Mesothelial cell of epicardium (in vitro differentiated cells): ENCODE data around the gene GAPVD1. TPM values are rescaled to one million over a fixed set of nuclear protein-coding genes. Genes with fewer than 3 reads are reported as not detected.
"Not testable (repeated sequence)": the region's sequence is repeated elsewhere in the genome, so short reads cannot be mapped to it uniquely, and the experiment has no call there.

Experiments
- DNase-seq, 2 experiments: peaks; one replicate each; pipeline ENCODE4 v3.0.0; 2021; ENCODE audit warnings: low spot score in 2 of 2; ENCODE audit not compliant: unreplicated experiment in 2 of 2
- H3K27ac Mint-ChIP-seq: 2 replicates; pipeline ENCODE4 v1.8.0; 2021; ENCODE audit warnings: mixed read lengths
- H3K27me3 Mint-ChIP-seq: 2 replicates; pipeline ENCODE4 v1.8.0; 2021; ENCODE audit warnings: low read depth, mixed read lengths
- H3K36me3 Mint-ChIP-seq: 2 replicates; pipeline ENCODE4 v1.8.0; 2021; ENCODE audit warnings: mixed read lengths
- H3K4me1 Mint-ChIP-seq: 2 replicates; pipeline ENCODE4 v1.8.0; 2021; ENCODE audit warnings: mixed read lengths
- H3K4me3 Mint-ChIP-seq: 2 replicates; pipeline ENCODE4 v1.8.0; 2021; ENCODE audit warnings: mild to moderate bottlenecking, moderate library complexity, mixed read lengths
- H3K9me3 Mint-ChIP-seq: 2 replicates; pipeline ENCODE4 v1.8.0; 2021; ENCODE audit warnings: mixed read lengths
- total RNA-seq: library from RNA; stranded (reverse); gene quantifications from 3 replicates; pipeline ENCODE4 v1.2.1, GENCODE V29; 2021
- TF ChIP-seq, protein P1 (sequence below): fragments of 200-600 bp; sonication (generic); IDR thresholded peaks from one replicate; pipeline ENCODE4 v1.5.0; 2021; ENCODE audit warnings: antibody characterized with exemption; ENCODE audit not compliant: unreplicated experiment

Gene GAPVD1
- total RNA-seq, 1 donor from 2014 or later = 58.7 TPM

DNA sequence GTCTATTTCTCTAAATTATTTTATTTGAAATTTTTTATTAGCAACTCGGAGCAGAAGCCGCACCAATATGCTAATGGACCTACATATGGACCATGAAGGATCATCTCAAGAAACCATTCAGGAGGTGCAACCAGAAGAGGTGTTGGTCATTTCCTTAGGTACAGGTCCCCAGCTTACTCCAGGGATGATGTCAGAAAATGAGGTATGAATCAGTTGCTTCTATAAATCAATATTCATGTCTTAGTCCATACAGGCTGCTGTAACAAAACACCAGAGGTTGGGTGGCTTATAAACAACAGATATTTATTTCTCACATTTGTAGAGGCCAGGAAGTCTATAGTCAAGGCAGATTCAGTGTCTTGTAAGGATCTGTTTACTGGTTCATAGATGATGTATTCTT lies 50.8 kb downstream of the GAPVD1 start:
- H3K36me3 Mint-ChIP-seq = peaks cover 54% of the 10 kb centered on the region
- H3K9me3 Mint-ChIP-seq = peaks cover 3% of the 10 kb centered on the region
- no peaks in the 10 kb centered on the region for H3K4me1 Mint-ChIP-seq
- H3K27me3 Mint-ChIP-seq = no peaks in the 10 kb centered on the region
- DNase-seq = no peak
- TF ChIP-seq, protein P1, sequence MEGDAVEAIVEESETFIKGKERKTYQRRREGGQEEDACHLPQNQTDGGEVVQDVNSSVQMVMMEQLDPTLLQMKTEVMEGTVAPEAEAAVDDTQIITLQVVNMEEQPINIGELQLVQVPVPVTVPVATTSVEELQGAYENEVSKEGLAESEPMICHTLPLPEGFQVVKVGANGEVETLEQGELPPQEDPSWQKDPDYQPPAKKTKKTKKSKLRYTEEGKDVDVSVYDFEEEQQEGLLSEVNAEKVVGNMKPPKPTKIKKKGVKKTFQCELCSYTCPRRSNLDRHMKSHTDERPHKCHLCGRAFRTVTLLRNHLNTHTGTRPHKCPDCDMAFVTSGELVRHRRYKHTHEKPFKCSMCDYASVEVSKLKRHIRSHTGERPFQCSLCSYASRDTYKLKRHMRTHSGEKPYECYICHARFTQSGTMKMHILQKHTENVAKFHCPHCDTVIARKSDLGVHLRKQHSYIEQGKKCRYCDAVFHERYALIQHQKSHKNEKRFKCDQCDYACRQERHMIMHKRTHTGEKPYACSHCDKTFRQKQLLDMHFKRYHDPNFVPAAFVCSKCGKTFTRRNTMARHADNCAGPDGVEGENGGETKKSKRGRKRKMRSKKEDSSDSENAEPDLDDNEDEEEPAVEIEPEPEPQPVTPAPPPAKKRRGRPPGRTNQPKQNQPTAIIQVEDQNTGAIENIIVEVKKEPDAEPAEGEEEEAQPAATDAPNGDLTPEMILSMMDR = no peak
- H3K4me3 Mint-ChIP-seq = no peak overlapping the region
- H3K27ac Mint-ChIP-seq = no peak overlapping the region

DNA sequence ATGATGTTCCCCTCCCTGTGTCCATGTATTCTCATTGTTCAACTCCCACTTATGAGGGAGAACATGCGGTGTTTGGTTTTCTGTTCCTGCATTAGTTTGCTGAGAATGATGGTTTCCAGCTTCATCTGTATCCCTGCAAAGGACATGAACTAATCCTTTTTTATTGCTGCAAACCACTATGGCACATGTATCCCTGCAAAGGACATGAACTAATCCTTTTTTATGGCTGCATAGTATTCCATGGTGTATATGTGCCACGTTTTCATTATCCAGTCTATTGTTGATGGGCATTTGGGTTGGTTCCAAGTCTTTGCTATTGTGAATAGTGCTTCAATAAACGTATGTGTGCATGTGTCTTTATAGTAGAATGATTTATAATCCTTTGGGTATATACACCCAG lies 54.7 kb downstream of the GAPVD1 start:
- H3K4me3 Mint-ChIP-seq, H3K27me3 Mint-ChIP-seq, H3K4me1 Mint-ChIP-seq, H3K27ac Mint-ChIP-seq, DNase-seq: not testable (repeated sequence)
- H3K36me3 Mint-ChIP-seq = peaks cover 54% of the 10 kb centered on the region
- H3K9me3 Mint-ChIP-seq = peaks cover 11% of the 10 kb centered on the region

DNA sequence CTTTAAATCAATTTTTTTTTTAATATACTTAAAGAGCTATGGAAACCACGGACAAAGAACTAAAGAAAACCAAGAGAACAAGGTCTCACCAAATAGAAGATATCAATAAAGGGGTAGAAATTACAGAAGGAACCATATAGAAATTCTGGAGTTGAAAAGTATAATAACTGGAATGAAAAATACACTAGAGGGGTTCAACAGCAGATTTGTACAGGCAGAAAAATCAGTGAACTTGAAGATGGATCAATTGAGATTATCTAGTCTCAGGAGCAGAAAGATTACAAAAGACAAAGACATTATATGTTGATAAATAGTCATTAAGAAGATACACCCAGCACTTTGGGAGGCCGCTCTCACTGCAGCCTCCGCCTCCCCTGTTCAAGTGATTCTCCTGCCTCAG lies 56.1 kb downstream of the GAPVD1 start:
- Mint-ChIP-seq H3K4me3 (no peak overlapping the region), H3K9me3 (peaks cover 11% of the 10 kb centered on the region), H3K4me1 (no peaks in the 10 kb centered on the region), H3K27ac (no peak overlapping the region), H3K27me3 (no peaks in the 10 kb centered on the region), H3K36me3 (peaks cover 51% of the 10 kb centered on the region)
- no peak for DNase-seq
- TF ChIP-seq, protein P1 = no peak

DNA sequence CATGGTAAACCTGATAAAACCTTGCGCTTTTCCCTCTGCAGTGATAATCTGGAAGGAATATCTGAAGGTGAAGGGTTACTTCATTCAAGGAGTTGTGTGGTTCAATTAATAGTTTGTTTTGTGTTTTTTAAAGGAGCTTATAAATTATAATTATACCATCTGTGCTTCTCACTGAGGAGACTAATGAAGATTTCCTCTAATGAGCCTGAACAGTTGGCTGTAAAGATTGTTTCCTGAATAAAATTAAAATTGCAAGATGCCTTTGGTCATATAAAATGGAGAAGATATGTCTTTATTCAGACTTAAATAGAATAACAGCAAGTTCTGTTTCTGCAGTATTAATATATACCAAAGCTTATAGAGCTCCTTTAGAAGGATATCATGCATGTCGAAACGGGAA lies 59.9 kb downstream of the GAPVD1 start:
- no peak overlapping the region for H3K4me3 Mint-ChIP-seq
- H3K27ac Mint-ChIP-seq = no peak overlapping the region
- H3K27me3 Mint-ChIP-seq = no peaks in the 10 kb centered on the region
- H3K4me1 Mint-ChIP-seq = no peaks in the 10 kb centered on the region
- no peak for DNase-seq
- TF ChIP-seq, protein P1 = no peak
- peaks cover 40% of the 10 kb centered on the region for H3K36me3 Mint-ChIP-seq
- H3K9me3 Mint-ChIP-seq = peaks cover 7% of the 10 kb centered on the region

DNA sequence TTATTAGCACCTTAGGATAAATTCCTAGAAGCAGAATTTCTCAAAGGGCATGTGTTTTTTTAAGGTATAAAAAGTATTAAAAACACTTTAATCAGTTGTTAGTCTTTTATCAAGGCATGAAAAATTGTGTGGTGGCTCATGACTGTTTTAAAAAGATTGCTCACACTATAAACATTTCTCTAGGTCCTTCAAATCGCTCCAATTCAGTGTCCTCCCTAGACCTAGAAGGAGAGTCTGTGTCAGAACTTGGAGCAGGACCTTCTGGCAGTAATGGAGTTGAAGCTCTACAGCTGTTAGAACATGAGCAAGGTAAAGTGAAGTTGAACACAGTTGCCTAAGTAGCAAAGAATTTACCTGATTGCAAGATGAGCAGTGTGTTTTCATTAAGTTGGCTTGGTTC lies 62.0 kb downstream of the GAPVD1 start:
- DNase-seq = no peak
- H3K9me3 Mint-ChIP-seq = no peaks in the 10 kb centered on the region
- TF ChIP-seq, protein P1 = no peak
- H3K27me3 Mint-ChIP-seq = no peaks in the 10 kb centered on the region
- no peak overlapping the region for H3K4me3 Mint-ChIP-seq
- no peak overlapping the region for H3K27ac Mint-ChIP-seq
- H3K4me1 Mint-ChIP-seq = no peaks in the 10 kb centered on the region
- H3K36me3 Mint-ChIP-seq = peaks cover 35% of the 10 kb centered on the region

DNA sequence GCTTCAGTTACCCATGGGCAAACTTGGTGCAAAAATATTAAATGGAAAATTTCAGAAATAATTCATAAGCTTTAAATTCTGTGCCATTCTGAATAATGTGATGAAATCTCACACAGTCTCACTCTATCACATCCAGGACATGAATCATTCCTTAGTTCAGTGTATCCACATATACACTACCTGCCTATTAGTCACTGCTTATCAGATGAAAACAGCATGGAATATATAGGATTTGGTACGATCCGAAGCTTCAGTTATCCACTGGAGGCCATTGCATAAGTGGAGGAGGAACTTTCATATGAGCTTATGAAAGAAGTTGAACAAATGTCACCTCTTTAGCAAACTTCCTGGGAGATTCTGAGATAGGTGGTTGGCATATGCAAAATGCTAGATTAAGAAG lies 64.2 kb downstream of the GAPVD1 start:
- Mint-ChIP-seq H3K27me3 (no peaks in the 10 kb centered on the region), H3K36me3 (peaks cover 42% of the 10 kb centered on the region), H3K4me1 (peaks cover 3% of the 10 kb centered on the region), H3K27ac (no peak overlapping the region), H3K4me3 (no peak overlapping the region), H3K9me3 (no peaks in the 10 kb centered on the region)
- TF ChIP-seq, protein P1 = no peak
- DNase-seq = no peak
